Kidney (tissue), 14 donors: ENCODE data around the gene FZD1. TPM values are rescaled to one million over a fixed set of nuclear protein-coding genes. Genes with fewer than 3 reads are reported as not detected.

Experiments
- DNase-seq, 5 donors: peaks; one replicate each; pipeline ENCODE4 v3.0.0-alpha.2; 2013 to 2020
- FAIRE-seq: peaks from 2 replicates; lab custom pipeline; 2012; peaks lifted over from hg19 to GRCh38; lab: Jason Lieb, UNC
- H3K27ac ChIP-seq, 2 donors: one replicate each; pipeline ENCODE4 v1.7.0; 2013; ENCODE audit warnings: low read depth in 2 of 2, low read length in 2 of 2, inconsistent platforms in 1 of 2
- H3K27me3 ChIP-seq: one replicate; pipeline ENCODE4 v1.7.1; 2013; ENCODE audit warnings: low read length, inconsistent platforms; ENCODE audit not compliant: control insufficient read depth, insufficient read depth
- H3K36me3 ChIP-seq, 3 donors: one replicate each; pipeline versions ENCODE4 v1.7.0 to v1.7.1; 2013; ENCODE audit warnings: low read length in 3 of 3, control low read depth in 1 of 3, inconsistent platforms in 1 of 3; ENCODE audit not compliant: insufficient read depth in 3 of 3, control insufficient read depth in 2 of 3
- H3K4me1 ChIP-seq, 3 donors: one replicate each; pipeline versions ENCODE4 v1.7.0 to v1.7.1; 2013; ENCODE audit warnings: low read length in 3 of 3, inconsistent platforms in 1 of 3, low read depth in 1 of 3; ENCODE audit not compliant: control insufficient read depth in 2 of 3, insufficient read depth in 2 of 3
- H3K4me3 ChIP-seq, 3 donors: one replicate each; pipeline versions ENCODE4 v1.7.0 to v1.8.1; 2013; ENCODE audit warnings: low read length in 3 of 3, control low read depth in 1 of 3, inconsistent platforms in 1 of 3
- H3K9ac ChIP-seq, 3 donors: one replicate each; pipeline versions ENCODE4 v1.7.0 to v1.7.1; 2013; ENCODE audit warnings: low read length in 3 of 3, control low read depth in 1 of 3, inconsistent platforms in 1 of 3
- H3K9me3 ChIP-seq, 3 donors: one replicate each; pipeline versions ENCODE4 v1.7.0 to v1.7.1; 2013; ENCODE audit warnings: low read length in 3 of 3, control low read depth in 1 of 3, inconsistent platforms in 1 of 3; ENCODE audit not compliant: control insufficient read depth in 2 of 3, insufficient read depth in 1 of 3
- CTCF ChIP-seq: IDR thresholded peaks from 3 replicates; pipeline ENCODE4 v1.5.1; 2012; ENCODE audit warnings: mild to moderate bottlenecking, moderate library complexity, borderline replicate concordance; ENCODE audit not compliant: insufficient read depth; ENCODE audit errors: extremely low read depth
- intact Hi-C: fragments of 100-400 bp; cut with DNase I; formaldehyde crosslinking; loops from one replicate; pipeline ENCODE4 v1.11.1; 2022
- polyA plus RNA-seq: library from polyadenylated mRNA; stranded (reverse); fragments of 350-450 nt; fragmentation: Illumina TruSeq; extraction: RNeasy Lipid Tissue Mini Kit (QIAGEN cat#74804); gene quantifications from one replicate; pipeline ENCODE4 v1.2.3, GENCODE V29; 2014; ENCODE audit warnings: low read depth, low replicate concordance; ENCODE audit not compliant: insufficient read depth
- total RNA-seq: library from RNA; stranded (reverse); fragmentation: NEBNext Ultra II Directional; extraction: Animal tissue kit (Norgen Biotek cat#: 25700); gene quantifications from one replicate; pipeline ENCODE4 v1.2.1, GENCODE V29; 2021
- donor health status: control.
- donor health status: control.
- donor health status: control.
- donor health status: control.
- donor health status: control.
- donor health status: DM: yes; HTN: yes; CAD: no.
- donor health status: Normal renal cell carcinoma (clear cell type).

Gene FZD1
- total and polyA plus RNA-seq, 2 donors from 2014 or later = 8.6 to 34.8 TPM

GRCh38 chr7:91270372-91270771, 6.1 kb downstream of the FZD1 start:
- H3K9me3 ChIP-seq = no peaks in the 10 kb centered on the region
- DNase-seq (no peak), FAIRE-seq (no peak)
- peaks cover 0 to 4% (median 0%) of the 10 kb centered on the region in 3 donors for H3K36me3 ChIP-seq
- no peak for TF ChIP-seq CTCF
- peaks cover 0 to 7% (median 0%) of the 10 kb centered on the region in 3 donors for H3K4me1 ChIP-seq
- no peak overlapping the region for H3K27ac ChIP-seq
- H3K27me3 ChIP-seq = no peaks in the 10 kb centered on the region
- intact Hi-C loops = no loop called here
- no peak overlapping the region for H3K9ac ChIP-seq
- no peak overlapping the region for H3K4me3 ChIP-seq

GRCh38 chr7:91276909-91277308, 12.7 kb downstream of the FZD1 start:
- Histone ChIP-seq H3K36me3 (no peaks in the 10 kb centered on the region), H3K27me3 (no peaks in the 10 kb centered on the region), H3K9ac (no peak overlapping the region), H3K27ac (no peak overlapping the region), H3K4me3 (no peak overlapping the region), H3K9me3 (no peaks in the 10 kb centered on the region), H3K4me1 (no peaks in the 10 kb centered on the region)
- DNase-seq (no peak), FAIRE-seq (no peak)
- no peak for TF ChIP-seq CTCF
- intact Hi-C loops = no loop called here

- Histone ChIP-seq H3K36me3 (no peaks in the 10 kb centered on the region), H3K9ac (no peak overlapping the region), H3K27ac (no peak overlapping the region), H3K27me3 (no peaks in the 10 kb centered on the region), H3K4me1 (no peaks in the 10 kb centered on the region), H3K4me3 (no peak overlapping the region), H3K9me3 (no peaks in the 10 kb centered on the region)
- intact Hi-C loops = no loop called here
- DNase-seq (peak in 2 of 5 donors; percentile 17 to 35), FAIRE-seq (no peak)
- TF ChIP-seq CTCF = no peak
Observed at GRCh38 chr7:91280185-91280584, 16.0 kb downstream of the FZD1 start.

GRCh38 chr7:91280604-91281003, 16.4 kb downstream of the FZD1 start:
- intact Hi-C loops = no loop called here
- DNase-seq = no peak
- no peak overlapping the region for H3K9ac ChIP-seq
- no peak for TF ChIP-seq CTCF
- no peaks in the 10 kb centered on the region for H3K9me3 ChIP-seq
- H3K36me3 ChIP-seq = no peaks in the 10 kb centered on the region
- H3K27ac ChIP-seq = no peak overlapping the region
- no peak overlapping the region for H3K4me3 ChIP-seq
- H3K27me3 ChIP-seq = no peaks in the 10 kb centered on the region
- H3K4me1 ChIP-seq = no peaks in the 10 kb centered on the region
- no peak for FAIRE-seq
